ENCODE results near the gene USP10.

DNA sequence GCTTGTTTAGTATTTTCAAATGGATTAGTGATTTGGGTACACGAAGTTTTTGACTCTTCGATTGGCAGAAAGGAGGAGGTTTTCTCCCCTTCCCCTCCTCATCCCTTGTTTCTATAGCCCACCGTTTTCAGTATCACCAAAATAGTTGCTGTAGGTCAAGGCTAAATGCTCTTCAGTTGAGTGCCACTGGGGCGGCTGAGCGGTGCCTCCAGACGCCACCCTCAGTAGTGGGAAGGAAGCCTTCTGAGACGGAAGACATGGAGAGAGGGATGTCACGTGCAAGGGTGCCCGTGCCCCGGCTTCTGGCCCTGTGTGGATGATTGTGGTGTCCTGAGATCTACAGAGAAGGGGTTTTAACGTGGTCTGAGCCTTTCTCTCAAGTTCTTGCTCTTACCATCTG lies 80.3 kb downstream of the USP10 start:
- TF ChIP-seq POLR2A (IDR thresholded peaks at IDR 0.05) (no peak), EP300 (IDR thresholded peaks at IDR 0.05) (no peak)
- TF ChIP-seq, protein P1, sequence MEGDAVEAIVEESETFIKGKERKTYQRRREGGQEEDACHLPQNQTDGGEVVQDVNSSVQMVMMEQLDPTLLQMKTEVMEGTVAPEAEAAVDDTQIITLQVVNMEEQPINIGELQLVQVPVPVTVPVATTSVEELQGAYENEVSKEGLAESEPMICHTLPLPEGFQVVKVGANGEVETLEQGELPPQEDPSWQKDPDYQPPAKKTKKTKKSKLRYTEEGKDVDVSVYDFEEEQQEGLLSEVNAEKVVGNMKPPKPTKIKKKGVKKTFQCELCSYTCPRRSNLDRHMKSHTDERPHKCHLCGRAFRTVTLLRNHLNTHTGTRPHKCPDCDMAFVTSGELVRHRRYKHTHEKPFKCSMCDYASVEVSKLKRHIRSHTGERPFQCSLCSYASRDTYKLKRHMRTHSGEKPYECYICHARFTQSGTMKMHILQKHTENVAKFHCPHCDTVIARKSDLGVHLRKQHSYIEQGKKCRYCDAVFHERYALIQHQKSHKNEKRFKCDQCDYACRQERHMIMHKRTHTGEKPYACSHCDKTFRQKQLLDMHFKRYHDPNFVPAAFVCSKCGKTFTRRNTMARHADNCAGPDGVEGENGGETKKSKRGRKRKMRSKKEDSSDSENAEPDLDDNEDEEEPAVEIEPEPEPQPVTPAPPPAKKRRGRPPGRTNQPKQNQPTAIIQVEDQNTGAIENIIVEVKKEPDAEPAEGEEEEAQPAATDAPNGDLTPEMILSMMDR (IDR thresholded peaks at IDR 0.05) = no peak
